ENCODE data around the gene BTG1. TPM values are rescaled to one million over a fixed set of nuclear protein-coding genes. Genes with fewer than 3 reads are reported as not detected.

The BTG1 gene
- 32.0 and 32.7 TPM in 2 replicates for total RNA-seq (2021)
- long read RNA-seq, full-length matches to known transcripts, result 14 of 15 reads
- long read RNA-seq, partial matches to known transcripts, result 0 of 15 reads
- long read RNA-seq, other reads (novel, unspliced or antisense), result 1 of 15 reads

GRCh38 chr12:92145731-92146496, at the start of gene BTG1:
Gene BTG1, minus strand, starts transcription at chr12:92145846. Its CDS starts 311 bp downstream, at chr12:92145535.
- peaks cover 2% of the 10 kb centered on the region for H3K4me1 ChIP-seq (ENCODE audit: insufficient read depth, low read length)
- WGBS (ENCODE audit: extremely low coverage, insufficient read length, low lambda C conversion rate), result no CpG with 5 or more reads among the region's 61 CpGs
- no peak within 1 kb of the TSS for H2AK5ac ChIP-seq (ENCODE audit: insufficient read length, low read length)
- H4K8ac ChIP-seq (replicated peaks; ENCODE audit: insufficient read length, low read depth, low read length), result no peak within 1 kb of the TSS
- peak within 1 kb of the TSS; percentile 98 to 99 (median 99) for H3K27ac Mint-ChIP-seq
- H3K56ac ChIP-seq (ENCODE audit: insufficient read length, low read depth, low read length), result no peak within 1 kb of the TSS
- peak within 1 kb of the TSS; percentile 13; the same call in 1 of the 2 replicates for H3K4ac ChIP-seq (ENCODE audit: low read depth, low read length)
- H3K79me1 ChIP-seq (ENCODE audit: insufficient read depth, low read depth, low read length, poor library complexity, severe bottlenecking), result no peaks in the 10 kb centered on the region
- H2BK20ac ChIP-seq (ENCODE audit: low read depth, low read length, poor library complexity, severe bottlenecking), result no peak within 1 kb of the TSS
- no peaks in the 10 kb centered on the region for H3K9me3 ChIP-seq (ENCODE audit: control insufficient read depth, low read depth, low read length)
- H3K14ac ChIP-seq (ENCODE audit: insufficient read depth, low read length), result peak within 1 kb of the TSS; percentile 90
- H4K5ac ChIP-seq (ENCODE audit: insufficient read length, low read depth, low read length), result peak within 1 kb of the TSS; percentile 46
- peak within 1 kb of the TSS; percentile 89 to 98 for H3K4me3 Mint-ChIP-seq
- H3K4me2 ChIP-seq (ENCODE audit: insufficient read depth, insufficient read length, low read length), result peak within 1 kb of the TSS; percentile 95
- H3K27me3 Mint-ChIP-seq (ENCODE audit: low read depth), result no peaks in the 10 kb centered on the region; the same call in 1 of the 2 replicates
- peaks cover 20 to 43% (median 33%) of the 10 kb centered on the region in 3 experiments for H3K36me3 Mint-ChIP-seq (ENCODE audit: insufficient read depth in 1 of 3, low read depth in 3 of 3)
- H4K20me1 ChIP-seq (ENCODE audit: control insufficient read depth, insufficient read depth, insufficient read length), result no peaks in the 10 kb centered on the region
- peaks cover 40 to 49% of the 10 kb centered on the region in 2 experiments for H3K4me1 Mint-ChIP-seq
- H4K91ac ChIP-seq (ENCODE audit: insufficient read length, low read depth, low read length), result no peak within 1 kb of the TSS
- H3K9me3 Mint-ChIP-seq, result peaks cover 1 to 5% of the 10 kb centered on the region in 2 experiments; a peak in 3 of 5 replicates
- DNase-seq, result peak; percentile 100
- peaks cover 14% of the 10 kb centered on the region for H3K23me2 ChIP-seq (ENCODE audit: insufficient read length, low read depth, low read length, poor library complexity, severe bottlenecking)
- H3K27me3 ChIP-seq (ENCODE audit: insufficient read depth, low read length), result no peaks in the 10 kb centered on the region
- H2BK12ac ChIP-seq (ENCODE audit: insufficient read length, low read depth, low read length), result no peak within 1 kb of the TSS
- no peak within 1 kb of the TSS for H3T11ph ChIP-seq (ENCODE audit: low read length)
- H3K9ac ChIP-seq (ENCODE audit: extremely low read depth, insufficient read length, low read length), result peak within 1 kb of the TSS; percentile 94
- H2BK5ac ChIP-seq (ENCODE audit: insufficient read length, low read length), result no peak within 1 kb of the TSS
- H3K18ac ChIP-seq (ENCODE audit: insufficient read length, low read depth, low read length), result peak within 1 kb of the TSS; percentile 93
- no peak within 1 kb of the TSS for H2BK15ac ChIP-seq (ENCODE audit: low read depth, low read length)
- H3K27ac ChIP-seq (ENCODE audit: insufficient read length, low read depth, low read length), result peak within 1 kb of the TSS; percentile 46
- peaks cover 25% of the 10 kb centered on the region; the same call in 1 of the 2 replicates for H3K79me2 ChIP-seq (ENCODE audit: insufficient read depth, low read length)
- H2AFZ ChIP-seq (ENCODE audit: low read length), result no peak within 1 kb of the TSS
- no peak within 1 kb of the TSS for H2BK120ac ChIP-seq (ENCODE audit: low read depth, low read length, poor library complexity, severe bottlenecking)
- TF ChIP-seq CTCF (conservative IDR thresholded peaks at IDR 0.05), result no peak
- no peak within 1 kb of the TSS for H3K23ac ChIP-seq (ENCODE audit: insufficient read length, low read depth, low read length)
